GM23338 (cell line): ENCODE measurements around the gene EVI5.
"Not testable (repeated sequence)": the region's sequence is repeated elsewhere in the genome, so short reads cannot be mapped to it uniquely, and the experiment has no call there.

Experiments
- TF ChIP-seq, protein P1 (sequence below), 2 experiments: fragments of 200-600 bp in 1 of 2; sonication (generic) in 1 of 2; conservative IDR thresholded peaks; 2 replicates each; pipeline versions ENCODE4 v1.5.1 to v1.6.1; 2016 to 2017; ENCODE audit warnings: antibody characterized with exemption in 2 of 2, low read depth in 2 of 2, mild to moderate bottlenecking in 2 of 2, moderate library complexity in 1 of 2
- TF ChIP-seq, protein P2 (sequence below): IDR thresholded peaks from one replicate; pipeline ENCODE4 v1.6.1; 2018; ENCODE audit warnings: antibody characterized with exemption; ENCODE audit not compliant: unreplicated experiment

DNA sequence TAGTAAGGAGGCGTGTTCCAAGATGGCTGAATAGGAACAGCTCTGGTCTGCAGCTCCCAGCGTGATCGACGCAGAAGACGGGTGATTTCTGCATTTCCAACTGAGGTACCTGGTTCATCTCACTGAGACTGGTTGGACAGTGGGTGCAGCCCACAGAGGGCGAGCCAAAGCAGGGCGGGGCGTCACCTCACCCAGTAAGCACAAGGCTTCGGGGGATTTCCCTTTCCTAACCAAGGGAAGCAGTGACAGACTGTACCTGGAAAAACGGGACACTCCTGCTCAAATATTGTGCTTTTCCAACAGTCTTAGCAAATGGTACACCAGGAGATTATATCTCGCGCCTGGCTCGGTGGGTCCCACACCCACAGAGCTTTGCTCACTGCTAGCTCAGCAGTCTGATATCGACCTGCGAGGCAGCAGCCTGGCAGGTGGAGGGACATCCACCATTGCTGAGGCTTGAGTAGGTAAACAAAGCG is 69.4 kb downstream of the EVI5 start:
- TF ChIP-seq, protein P1, sequence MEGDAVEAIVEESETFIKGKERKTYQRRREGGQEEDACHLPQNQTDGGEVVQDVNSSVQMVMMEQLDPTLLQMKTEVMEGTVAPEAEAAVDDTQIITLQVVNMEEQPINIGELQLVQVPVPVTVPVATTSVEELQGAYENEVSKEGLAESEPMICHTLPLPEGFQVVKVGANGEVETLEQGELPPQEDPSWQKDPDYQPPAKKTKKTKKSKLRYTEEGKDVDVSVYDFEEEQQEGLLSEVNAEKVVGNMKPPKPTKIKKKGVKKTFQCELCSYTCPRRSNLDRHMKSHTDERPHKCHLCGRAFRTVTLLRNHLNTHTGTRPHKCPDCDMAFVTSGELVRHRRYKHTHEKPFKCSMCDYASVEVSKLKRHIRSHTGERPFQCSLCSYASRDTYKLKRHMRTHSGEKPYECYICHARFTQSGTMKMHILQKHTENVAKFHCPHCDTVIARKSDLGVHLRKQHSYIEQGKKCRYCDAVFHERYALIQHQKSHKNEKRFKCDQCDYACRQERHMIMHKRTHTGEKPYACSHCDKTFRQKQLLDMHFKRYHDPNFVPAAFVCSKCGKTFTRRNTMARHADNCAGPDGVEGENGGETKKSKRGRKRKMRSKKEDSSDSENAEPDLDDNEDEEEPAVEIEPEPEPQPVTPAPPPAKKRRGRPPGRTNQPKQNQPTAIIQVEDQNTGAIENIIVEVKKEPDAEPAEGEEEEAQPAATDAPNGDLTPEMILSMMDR (conservative IDR thresholded peaks at IDR 0.05; ENCODE audit: low read depth in 2 of 2): not testable (repeated sequence)
- TF ChIP-seq, protein P2, sequence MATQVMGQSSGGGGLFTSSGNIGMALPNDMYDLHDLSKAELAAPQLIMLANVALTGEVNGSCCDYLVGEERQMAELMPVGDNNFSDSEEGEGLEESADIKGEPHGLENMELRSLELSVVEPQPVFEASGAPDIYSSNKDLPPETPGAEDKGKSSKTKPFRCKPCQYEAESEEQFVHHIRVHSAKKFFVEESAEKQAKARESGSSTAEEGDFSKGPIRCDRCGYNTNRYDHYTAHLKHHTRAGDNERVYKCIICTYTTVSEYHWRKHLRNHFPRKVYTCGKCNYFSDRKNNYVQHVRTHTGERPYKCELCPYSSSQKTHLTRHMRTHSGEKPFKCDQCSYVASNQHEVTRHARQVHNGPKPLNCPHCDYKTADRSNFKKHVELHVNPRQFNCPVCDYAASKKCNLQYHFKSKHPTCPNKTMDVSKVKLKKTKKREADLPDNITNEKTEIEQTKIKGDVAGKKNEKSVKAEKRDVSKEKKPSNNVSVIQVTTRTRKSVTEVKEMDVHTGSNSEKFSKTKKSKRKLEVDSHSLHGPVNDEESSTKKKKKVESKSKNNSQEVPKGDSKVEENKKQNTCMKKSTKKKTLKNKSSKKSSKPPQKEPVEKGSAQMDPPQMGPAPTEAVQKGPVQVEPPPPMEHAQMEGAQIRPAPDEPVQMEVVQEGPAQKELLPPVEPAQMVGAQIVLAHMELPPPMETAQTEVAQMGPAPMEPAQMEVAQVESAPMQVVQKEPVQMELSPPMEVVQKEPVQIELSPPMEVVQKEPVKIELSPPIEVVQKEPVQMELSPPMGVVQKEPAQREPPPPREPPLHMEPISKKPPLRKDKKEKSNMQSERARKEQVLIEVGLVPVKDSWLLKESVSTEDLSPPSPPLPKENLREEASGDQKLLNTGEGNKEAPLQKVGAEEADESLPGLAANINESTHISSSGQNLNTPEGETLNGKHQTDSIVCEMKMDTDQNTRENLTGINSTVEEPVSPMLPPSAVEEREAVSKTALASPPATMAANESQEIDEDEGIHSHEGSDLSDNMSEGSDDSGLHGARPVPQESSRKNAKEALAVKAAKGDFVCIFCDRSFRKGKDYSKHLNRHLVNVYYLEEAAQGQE: not testable (repeated sequence)
